Upper lobe of left lung (tissue), 6 donors: ENCODE data around the gene RAPGEF1. TPM values are rescaled to one million over a fixed set of nuclear protein-coding genes. Genes with fewer than 3 reads are reported as not detected.

ENCODE experiments used
- ATAC-seq, 2 donors: fragments of 200-7000 bp; cut with Tn5 transposase; one replicate each; pipeline ENCODE4 v1.9.1; 2022; ENCODE audit warnings: mild to moderate bottlenecking in 2 of 2, moderate library complexity in 2 of 2; ENCODE audit not compliant: low FRiP score in 2 of 2
- DNase-seq, 2 donors: peaks; one replicate each; pipeline ENCODE4 v3.0.0-alpha.2; 2019 to 2020
- H3K27ac ChIP-seq, 4 donors: fragments of 200-600 bp; sonication (generic); one replicate each; pipeline ENCODE4 v1.5.1; 2016 to 2019
- H3K27me3 ChIP-seq, 4 donors: fragments of 200-600 bp; sonication (generic); one replicate each; pipeline ENCODE4 v1.5.1; 2017 to 2019
- H3K36me3 ChIP-seq, 4 donors: fragments of 200-600 bp; sonication (generic); one replicate each; pipeline ENCODE4 v1.5.1; 2016 to 2019
- H3K4me1 ChIP-seq, 4 donors: fragments of 200-600 bp; sonication (generic); one replicate each; pipeline ENCODE4 v1.5.1; 2018 to 2019
- H3K4me3 ChIP-seq, 4 donors: fragments of 200-600 bp; sonication (generic); one replicate each; pipeline ENCODE4 v1.5.1; 2017 to 2019; ENCODE audit warnings: mild to moderate bottlenecking in 2 of 4, moderate library complexity in 1 of 4
- H3K9me3 ChIP-seq, 4 donors: fragments of 200-600 bp; sonication (generic); one replicate each; pipeline ENCODE4 v1.5.1; 2018 to 2019
- EP300 ChIP-seq, 4 donors: sonication (generic); formaldehyde crosslinking; IDR thresholded peaks; one replicate each; pipeline ENCODE4 v1.5.1; 2017; ENCODE audit warnings: antibody characterized with exemption in 4 of 4, control low read depth in 2 of 4
- POLR2A ChIP-seq, 4 donors: fragments of 450-650 bp; IDR thresholded peaks; one replicate each; pipeline ENCODE4 v1.5.1; 2016 to 2017; ENCODE audit warnings: antibody characterized with exemption in 4 of 4, mild to moderate bottlenecking in 2 of 4
- POLR2AphosphoS5 ChIP-seq, 2 donors: sonication (generic); formaldehyde crosslinking; IDR thresholded peaks; one replicate each; pipeline ENCODE4 v1.5.1; 2017; ENCODE audit warnings: antibody characterized with exemption in 2 of 2
- WGBS, 2 donors: methylation state at CpG; one replicate each; pipeline ENCODE4 v1.1.5; 2017 to 2018; 5-methylcytosine and 5-hydroxymethylcytosine counted together
- total RNA-seq, 6 donors: library from RNA; depleted of rRNA in 4 of 6; stranded (reverse); fragments of >200 nt in 4 of 6; gene quantifications; one replicate each; pipeline versions ENCODE4 v1.1.0 to v1.2.1, GENCODE V29; 2016 to 2021
- TF ChIP-seq, protein P1 (sequence below), 6 experiments: fragments of 450-650 bp in 4 of 6; fragments of 200-600 bp in 2 of 6; sonication (generic) in 2 of 6; IDR thresholded peaks; one replicate each; pipeline ENCODE4 v1.5.1; 2016 to 2019; ENCODE audit warnings: antibody characterized with exemption in 6 of 6
- donor health status: DM: no; HTN: no; CAD: no; lungs with moderate emphysema.
- donor health status: DM: no; HTN: yes; CAD: no; lungs with severe emphysema.

Gene RAPGEF1
- total RNA-seq, 6 donors from 2014 or later = 82.8 to 161 (median 96.8) TPM

DNA sequence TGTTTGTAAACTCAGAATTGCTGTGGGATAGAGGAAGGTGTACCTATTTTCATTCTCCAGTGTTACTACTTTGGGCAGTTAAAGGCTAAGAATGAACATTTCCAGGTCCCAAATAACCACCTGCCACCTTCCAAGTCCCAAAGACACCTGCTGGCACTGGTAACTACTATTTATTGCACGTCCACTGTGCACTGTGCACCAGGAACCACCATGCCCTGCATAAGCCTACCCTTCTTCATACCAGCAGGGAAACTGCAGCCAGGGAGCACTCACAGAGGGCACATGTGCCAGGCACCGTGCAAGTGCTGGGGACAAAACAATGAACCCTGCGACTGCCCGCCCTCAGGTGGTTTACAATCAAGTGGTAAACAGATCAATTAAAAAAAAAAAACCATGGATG, 34.9 kb downstream of the RAPGEF1 start:
- TF ChIP-seq POLR2AphosphoS5 (IDR thresholded peaks at IDR 0.05) = no peak
- TF ChIP-seq, protein P1, sequence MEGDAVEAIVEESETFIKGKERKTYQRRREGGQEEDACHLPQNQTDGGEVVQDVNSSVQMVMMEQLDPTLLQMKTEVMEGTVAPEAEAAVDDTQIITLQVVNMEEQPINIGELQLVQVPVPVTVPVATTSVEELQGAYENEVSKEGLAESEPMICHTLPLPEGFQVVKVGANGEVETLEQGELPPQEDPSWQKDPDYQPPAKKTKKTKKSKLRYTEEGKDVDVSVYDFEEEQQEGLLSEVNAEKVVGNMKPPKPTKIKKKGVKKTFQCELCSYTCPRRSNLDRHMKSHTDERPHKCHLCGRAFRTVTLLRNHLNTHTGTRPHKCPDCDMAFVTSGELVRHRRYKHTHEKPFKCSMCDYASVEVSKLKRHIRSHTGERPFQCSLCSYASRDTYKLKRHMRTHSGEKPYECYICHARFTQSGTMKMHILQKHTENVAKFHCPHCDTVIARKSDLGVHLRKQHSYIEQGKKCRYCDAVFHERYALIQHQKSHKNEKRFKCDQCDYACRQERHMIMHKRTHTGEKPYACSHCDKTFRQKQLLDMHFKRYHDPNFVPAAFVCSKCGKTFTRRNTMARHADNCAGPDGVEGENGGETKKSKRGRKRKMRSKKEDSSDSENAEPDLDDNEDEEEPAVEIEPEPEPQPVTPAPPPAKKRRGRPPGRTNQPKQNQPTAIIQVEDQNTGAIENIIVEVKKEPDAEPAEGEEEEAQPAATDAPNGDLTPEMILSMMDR (IDR thresholded peaks at IDR 0.05) = no peak
- no peak for TF ChIP-seq POLR2A (IDR thresholded peaks at IDR 0.05)
- no peak for TF ChIP-seq EP300 (IDR thresholded peaks at IDR 0.05)
- DNase-seq (no peak), ATAC-seq (no peak)
- Histone ChIP-seq H3K4me1 (peaks cover 55 to 92% (median 83%) of the 10 kb centered on the region in 4 donors), H3K27me3 (no peaks in the 10 kb centered on the region), H3K27ac (peak overlapping the region in 2 of 4 donors; percentile 84 to 90), H3K9me3 (no peaks in the 10 kb centered on the region), H3K4me3 (no peak overlapping the region), H3K36me3 (no peaks in the 10 kb centered on the region)
- 83 to 86% methylated on average over 4 of the region's 4 CpGs for WGBS, 2 donors

DNA sequence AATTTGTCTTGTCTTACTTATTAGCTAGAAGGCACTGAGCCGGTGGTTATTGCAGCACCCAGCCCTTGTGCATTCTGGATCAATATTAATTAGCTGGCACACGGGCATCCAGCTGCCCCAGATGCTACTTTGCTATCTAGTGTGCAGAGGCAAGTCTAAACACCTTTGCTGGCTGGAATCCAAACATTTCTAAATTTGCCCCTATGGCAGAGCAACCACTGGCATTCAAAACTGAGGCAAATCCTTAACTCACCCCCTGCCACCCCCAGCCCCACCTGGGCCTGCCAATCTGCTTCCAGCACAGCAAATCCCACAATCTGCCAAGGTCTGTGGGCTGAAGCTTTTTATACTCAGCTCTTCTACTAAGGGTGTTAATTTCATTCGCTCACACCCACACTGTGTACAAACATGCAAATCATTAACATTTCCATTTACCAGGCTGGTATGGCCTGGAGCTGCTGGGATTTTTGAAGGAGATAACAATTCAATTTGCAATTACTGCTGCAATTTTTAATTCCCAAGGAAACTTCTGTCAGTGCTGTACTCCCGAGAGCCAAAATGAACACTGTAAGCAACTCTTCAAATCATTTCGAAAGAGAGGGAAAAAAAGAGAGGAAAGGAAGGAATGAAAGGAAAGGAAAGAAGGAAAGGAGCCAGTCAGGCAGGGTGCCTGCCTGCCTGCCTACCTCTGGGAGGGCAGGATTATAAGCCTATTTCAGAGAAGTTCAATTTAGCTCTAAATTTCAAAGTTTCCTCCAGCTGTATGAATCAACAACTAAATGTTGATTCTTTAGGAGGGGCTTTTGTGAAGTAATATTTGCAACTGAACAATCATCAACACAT, 35.5 kb downstream of the RAPGEF1 start:
- DNase-seq (no peak), ATAC-seq (no peak)
- TF ChIP-seq, protein P1 (IDR thresholded peaks at IDR 0.05) = no peak
- TF ChIP-seq POLR2AphosphoS5 (IDR thresholded peaks at IDR 0.05) (no peak), EP300 (IDR thresholded peaks at IDR 0.05) (no peak), POLR2A (IDR thresholded peaks at IDR 0.05) (no peak)
- H3K27me3 ChIP-seq = no peaks in the 10 kb centered on the region
- no peak overlapping the region for H3K4me3 ChIP-seq
- no peaks in the 10 kb centered on the region for H3K9me3 ChIP-seq
- H3K36me3 ChIP-seq = no peaks in the 10 kb centered on the region
- WGBS, 2 donors = 52 to 59% methylated on average over 5 of the region's 5 CpGs
- peaks cover 58 to 92% (median 83%) of the 10 kb centered on the region in 4 donors for H3K4me1 ChIP-seq
- peak overlapping the region in 3 of 4 donors; percentile 28 to 90 (median 84) for H3K27ac ChIP-seq

DNA sequence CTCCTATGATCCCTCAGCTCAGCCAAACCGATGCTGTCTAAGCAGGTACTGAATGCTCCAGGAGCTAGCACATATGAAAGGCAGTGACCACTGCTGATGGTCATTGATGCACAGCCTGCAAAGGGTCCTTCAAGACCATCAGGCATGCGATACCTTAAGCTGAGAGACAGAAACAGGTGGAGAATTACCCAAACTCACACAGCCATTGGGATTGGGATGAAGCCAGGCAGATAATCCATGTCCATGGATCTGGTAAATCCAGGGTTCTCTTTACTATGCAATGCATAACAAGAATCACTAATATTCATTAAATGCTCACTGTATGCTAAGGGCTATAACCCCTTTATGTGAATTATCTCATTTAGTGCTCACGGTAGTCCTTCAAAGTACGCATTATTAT, 36.2 kb downstream of the RAPGEF1 start:
- Histone ChIP-seq H3K9me3 (no peaks in the 10 kb centered on the region), H3K27me3 (no peaks in the 10 kb centered on the region), H3K4me1 (peaks cover 56 to 92% (median 82%) of the 10 kb centered on the region in 4 donors), H3K36me3 (no peaks in the 10 kb centered on the region), H3K27ac (peak overlapping the region in 1 of 4 donors; percentile 84), H3K4me3 (no peak overlapping the region)
- TF ChIP-seq, protein P1 (IDR thresholded peaks at IDR 0.05) = no peak
- no peak for TF ChIP-seq POLR2A (IDR thresholded peaks at IDR 0.05)
- no peak for TF ChIP-seq POLR2AphosphoS5 (IDR thresholded peaks at IDR 0.05)
- TF ChIP-seq EP300 (IDR thresholded peaks at IDR 0.05) = no peak
- 85 to 92% methylated on average over 4 of the region's 4 CpGs for WGBS, 2 donors
- ATAC-seq = no peak
- no peak for DNase-seq

DNA sequence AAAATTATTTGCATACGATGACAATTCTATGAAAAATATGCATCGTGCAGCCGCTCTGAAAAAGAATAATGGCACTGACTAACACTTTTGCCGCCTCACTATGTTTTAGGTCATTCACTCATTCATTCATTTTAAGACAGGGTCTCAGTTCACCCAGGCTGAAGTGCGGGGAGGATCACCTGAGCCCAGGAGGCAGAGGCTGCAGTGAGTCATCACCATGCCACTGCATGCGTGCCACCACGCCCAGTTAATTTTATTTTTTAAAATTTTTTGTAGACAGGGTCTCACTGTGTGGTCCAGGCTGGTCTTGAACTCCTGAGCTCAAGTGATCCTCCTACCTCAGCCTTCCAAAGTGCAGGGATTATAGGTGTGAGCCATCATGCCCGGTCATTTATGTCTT, 37.0 kb downstream of the RAPGEF1 start:
- Histone ChIP-seq H3K4me3 (no peak overlapping the region), H3K27me3 (no peaks in the 10 kb centered on the region), H3K36me3 (no peaks in the 10 kb centered on the region), H3K27ac (no peak overlapping the region), H3K4me1 (peaks cover 56 to 92% (median 82%) of the 10 kb centered on the region in 4 donors), H3K9me3 (no peaks in the 10 kb centered on the region)
- ATAC-seq = no peak
- 93 to 96% methylated on average over 8 of the region's 8 CpGs for WGBS, 2 donors
- no peak for DNase-seq
- TF ChIP-seq POLR2A (IDR thresholded peaks at IDR 0.05) (no peak), POLR2AphosphoS5 (IDR thresholded peaks at IDR 0.05) (no peak), EP300 (IDR thresholded peaks at IDR 0.05) (no peak)
- TF ChIP-seq, protein P1 (IDR thresholded peaks at IDR 0.05) = no peak
